Panc1 (cell line): ENCODE data around the gene GUF1.

Source experiments
- CTCF ChIP-seq: fragments of 450-650 bp; IDR thresholded peaks from 2 replicates; pipeline ENCODE4 v1.5.1; 2017; ENCODE audit warnings: mild to moderate bottlenecking
- POLR2AphosphoS5 ChIP-seq: IDR thresholded peaks from 2 replicates; pipeline ENCODE4 v1.6.1; 2012; ENCODE audit warnings: mild to moderate bottlenecking, low read depth, low read length, moderate library complexity
- SIN3A ChIP-seq: IDR thresholded peaks from 2 replicates; pipeline ENCODE4 v1.6.1; 2012; ENCODE audit warnings: low read depth, mild to moderate bottlenecking, low read length, moderate library complexity, borderline replicate concordance; ENCODE audit not compliant: insufficient read depth
- TCF7L2 ChIP-seq: IDR thresholded peaks from 2 replicates; pipeline ENCODE4 v1.6.1; 2011; ENCODE audit warnings: mild to moderate bottlenecking, low read depth, low read length, inconsistent platforms
- TF ChIP-seq, protein P1 (sequence below), 2 experiments: IDR thresholded peaks; 2 replicates each; pipeline ENCODE4 v1.6.1; 2011 to 2012; ENCODE audit warnings: low read depth in 2 of 2, control low read depth in 1 of 2, low read length in 1 of 2, mild to moderate bottlenecking in 1 of 2, moderate library complexity in 1 of 2; ENCODE audit not compliant: insufficient read depth in 1 of 2

DNA sequence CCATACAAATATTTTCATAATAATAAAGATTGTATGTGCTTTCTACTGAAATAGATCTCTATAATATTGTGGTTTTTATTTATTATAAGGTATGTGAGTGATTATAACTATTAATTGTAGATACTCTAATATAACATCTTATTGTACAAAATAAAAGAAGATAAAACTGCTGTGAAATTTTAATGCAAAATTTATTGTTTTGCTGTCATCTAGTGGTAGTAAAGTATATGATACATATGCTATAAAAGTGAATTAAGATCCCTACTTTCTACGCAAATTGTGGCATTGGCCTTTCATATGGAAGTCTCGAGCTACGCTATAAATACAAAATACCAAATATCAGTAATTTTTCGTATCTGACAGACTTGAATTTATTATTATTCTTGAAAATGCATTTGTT is 46.1 kb upstream of the GUF1 start:
- no peak for TF ChIP-seq CTCF
- no peak for TF ChIP-seq SIN3A
- no peak for TF ChIP-seq POLR2AphosphoS5
- TF ChIP-seq, protein P1, sequence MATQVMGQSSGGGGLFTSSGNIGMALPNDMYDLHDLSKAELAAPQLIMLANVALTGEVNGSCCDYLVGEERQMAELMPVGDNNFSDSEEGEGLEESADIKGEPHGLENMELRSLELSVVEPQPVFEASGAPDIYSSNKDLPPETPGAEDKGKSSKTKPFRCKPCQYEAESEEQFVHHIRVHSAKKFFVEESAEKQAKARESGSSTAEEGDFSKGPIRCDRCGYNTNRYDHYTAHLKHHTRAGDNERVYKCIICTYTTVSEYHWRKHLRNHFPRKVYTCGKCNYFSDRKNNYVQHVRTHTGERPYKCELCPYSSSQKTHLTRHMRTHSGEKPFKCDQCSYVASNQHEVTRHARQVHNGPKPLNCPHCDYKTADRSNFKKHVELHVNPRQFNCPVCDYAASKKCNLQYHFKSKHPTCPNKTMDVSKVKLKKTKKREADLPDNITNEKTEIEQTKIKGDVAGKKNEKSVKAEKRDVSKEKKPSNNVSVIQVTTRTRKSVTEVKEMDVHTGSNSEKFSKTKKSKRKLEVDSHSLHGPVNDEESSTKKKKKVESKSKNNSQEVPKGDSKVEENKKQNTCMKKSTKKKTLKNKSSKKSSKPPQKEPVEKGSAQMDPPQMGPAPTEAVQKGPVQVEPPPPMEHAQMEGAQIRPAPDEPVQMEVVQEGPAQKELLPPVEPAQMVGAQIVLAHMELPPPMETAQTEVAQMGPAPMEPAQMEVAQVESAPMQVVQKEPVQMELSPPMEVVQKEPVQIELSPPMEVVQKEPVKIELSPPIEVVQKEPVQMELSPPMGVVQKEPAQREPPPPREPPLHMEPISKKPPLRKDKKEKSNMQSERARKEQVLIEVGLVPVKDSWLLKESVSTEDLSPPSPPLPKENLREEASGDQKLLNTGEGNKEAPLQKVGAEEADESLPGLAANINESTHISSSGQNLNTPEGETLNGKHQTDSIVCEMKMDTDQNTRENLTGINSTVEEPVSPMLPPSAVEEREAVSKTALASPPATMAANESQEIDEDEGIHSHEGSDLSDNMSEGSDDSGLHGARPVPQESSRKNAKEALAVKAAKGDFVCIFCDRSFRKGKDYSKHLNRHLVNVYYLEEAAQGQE (IDR thresholded peaks at IDR 0.05; ENCODE audit: insufficient read depth in 1 of 2, low read depth in 2 of 2, low read length in 1 of 2), result no peak
- no peak for TF ChIP-seq TCF7L2
